Activated CD8-positive, alpha-beta memory T cell treated with anti-CD3 and anti-CD28 coated beads, Interleukin-2, amount 50 U/mL, for 4 hours (primary cell): ENCODE measurements around the gene LRRIQ1.
A peak's percentile ranks its signal among the peaks of the same experiment; 100 is the strongest.
"Not testable (repeated sequence)": the region's sequence is repeated elsewhere in the genome, so short reads cannot be mapped to it uniquely, and the experiment has no call there.

Source experiments
- DNase-seq: peaks from one replicate; pipeline ENCODE4 v3.0.0-alpha.2; 2020

Gene LRRIQ1

GRCh38 chr12:85036234-85036707, at the start of gene LRRIQ1, which contains the start of gene TSPAN19:
Gene LRRIQ1 (plus strand): TSS chr12:85036351. CDS start chr12:85038177, 1,826 bp downstream.
Gene TSPAN19 (minus strand): TSS chr12:85036277. CDS start chr12:85029946, 6,331 bp downstream.
- DNase-seq, result peak; percentile 12

GRCh38 chr12:84986586-84986985, 49.6 kb upstream of the LRRIQ1 start:
- DNase-seq, result no peak

- DNase-seq, result no peak
Observed at GRCh38 chr12:84994426-84994825, 41.7 kb upstream of the LRRIQ1 start.

GRCh38 chr12:84995641-84996040, 40.5 kb upstream of the LRRIQ1 start:
- no peak for DNase-seq

GRCh38 chr12:84996759-84997158, 39.4 kb upstream of the LRRIQ1 start:
- no peak for DNase-seq

- no peak for DNase-seq
Observed at GRCh38 chr12:84998341-84998740, 37.8 kb upstream of the LRRIQ1 start.

GRCh38 chr12:85000729-85001128, 35.4 kb upstream of the LRRIQ1 start:
- no peak for DNase-seq

GRCh38 chr12:85002778-85003296, 33.3 kb upstream of the LRRIQ1 start:
- DNase-seq, result no peak

- no peak for DNase-seq
Observed at GRCh38 chr12:85004204-85004603, 31.9 kb upstream of the LRRIQ1 start.

GRCh38 chr12:85005047-85005446, 31.1 kb upstream of the LRRIQ1 start:
- not testable (repeated sequence) for DNase-seq

- DNase-seq, result no peak
Observed at GRCh38 chr12:85005615-85006014, 30.5 kb upstream of the LRRIQ1 start.

- DNase-seq, result no peak
Observed at GRCh38 chr12:85006206-85006605, 29.9 kb upstream of the LRRIQ1 start.

GRCh38 chr12:85007836-85008235, 28.3 kb upstream of the LRRIQ1 start:
- no peak for DNase-seq

GRCh38 chr12:85016413-85016812, 19.7 kb upstream of the LRRIQ1 start:
- no peak for DNase-seq

- DNase-seq, result no peak
Observed at GRCh38 chr12:85017133-85017532, 19.0 kb upstream of the LRRIQ1 start.

GRCh38 chr12:85017618-85018017, 18.5 kb upstream of the LRRIQ1 start:
- no peak for DNase-seq

GRCh38 chr12:85018098-85018497, 18.1 kb upstream of the LRRIQ1 start:
- DNase-seq, result no peak

- DNase-seq, result no peak
Observed at GRCh38 chr12:85029456-85029855, 6.7 kb upstream of the LRRIQ1 start.

GRCh38 chr12:85036733-85037132, 582 bp downstream of the LRRIQ1 start:
- no peak for DNase-seq

- DNase-seq, result no peak
Observed at GRCh38 chr12:85041395-85041794, 5.2 kb downstream of the LRRIQ1 start.

GRCh38 chr12:85043829-85044228, 7.7 kb downstream of the LRRIQ1 start:
- DNase-seq, result no peak

GRCh38 chr12:85057370-85057963, 21.3 kb downstream of the LRRIQ1 start:
- no peak for DNase-seq

GRCh38 chr12:85058339-85058738, 22.2 kb downstream of the LRRIQ1 start:
- no peak for DNase-seq

- DNase-seq, result no peak
Observed at GRCh38 chr12:85059594-85059993, 23.4 kb downstream of the LRRIQ1 start.

- no peak for DNase-seq
Observed at GRCh38 chr12:85060916-85061315, 24.8 kb downstream of the LRRIQ1 start.
